Body of pancreas (tissue), 4 donors: Measurements from ENCODE around the gene OTOGL. TPM values are rescaled to one million over a fixed set of nuclear protein-coding genes. Genes with fewer than 3 reads are reported as not detected.

Source experiments
- ATAC-seq: fragments of 150-250 bp; one replicate; pipeline ENCODE4 v1.9.1; 2016
- DNase-seq, 4 donors: peaks; one replicate each; pipeline ENCODE4 v3.0.0-alpha.2; 2019
- H3K27ac ChIP-seq, 4 donors: fragments of 200-600 bp; sonication (generic); 1 replicate in 3 of 4; 2 replicates in 1 of 4; pipeline versions ENCODE4 v1.5.1 to v1.6.1; 2016 to 2019; ENCODE audit warnings: mild to moderate bottlenecking in 1 of 4, mixed read lengths in 1 of 4, moderate library complexity in 1 of 4
- H3K27me3 ChIP-seq, 2 donors: fragments of 200-600 bp; sonication (generic); one replicate each; pipeline ENCODE4 v1.6.0; 2016; ENCODE audit warnings: mild to moderate bottlenecking in 1 of 2
- H3K36me3 ChIP-seq, 2 donors: fragments of 200-600 bp; sonication (generic); replicated peaks in 1 of 2; 2 replicates each; pipeline ENCODE4 v1.5.1; 2016; ENCODE audit warnings: low read depth in 2 of 2; ENCODE audit not compliant: insufficient read depth in 1 of 2
- H3K4me1 ChIP-seq: fragments of 200-600 bp; sonication (generic); one replicate; pipeline ENCODE4 v1.6.0; 2016
- H3K4me3 ChIP-seq, 2 donors: fragments of 200-600 bp; sonication (generic); 1 replicate in 1 of 2; 2 replicates in 1 of 2; pipeline ENCODE4 v1.5.1; 2016 to 2019
- H3K9me3 ChIP-seq, 3 donors: fragments of 200-600 bp; sonication (generic); 1 replicate in 2 of 3; 2 replicates in 1 of 3; pipeline ENCODE4 v1.5.1; 2016
- POLR2A ChIP-seq, 3 donors: fragments of 450-650 bp; IDR thresholded peaks; one replicate each; pipeline ENCODE4 v1.6.1; 2016; ENCODE audit warnings: antibody characterized with exemption in 3 of 3, mild to moderate bottlenecking in 2 of 3
- WGBS, 2 donors: methylation state at CpG; one replicate each; pipeline ENCODE4 v1.1.5; 2017; 5-methylcytosine and 5-hydroxymethylcytosine counted together
- intact Hi-C: fragments of 100-400 bp; cut with DNase I; formaldehyde crosslinking; loops from one replicate; pipeline ENCODE4 v1.15.1; 2023
- total RNA-seq, 2 donors: library from RNA; depleted of rRNA; stranded (reverse); fragments of >200 nt; gene quantifications; one replicate each; pipeline ENCODE4 v1.1.0, GENCODE V29; 2016
- TF ChIP-seq, protein P1 (sequence below), 7 experiments: fragments of 450-650 bp in 4 of 7; fragments of 200-600 bp in 3 of 7; sonication (generic) in 3 of 7; IDR thresholded peaks; one replicate each; pipeline ENCODE4 v1.5.1; 2016 to 2019; ENCODE audit warnings: antibody characterized with exemption in 7 of 7

OTOGL gene
- total RNA-seq, 2 donors from 2014 or later = 0.26 to 0.33 TPM

DNA sequence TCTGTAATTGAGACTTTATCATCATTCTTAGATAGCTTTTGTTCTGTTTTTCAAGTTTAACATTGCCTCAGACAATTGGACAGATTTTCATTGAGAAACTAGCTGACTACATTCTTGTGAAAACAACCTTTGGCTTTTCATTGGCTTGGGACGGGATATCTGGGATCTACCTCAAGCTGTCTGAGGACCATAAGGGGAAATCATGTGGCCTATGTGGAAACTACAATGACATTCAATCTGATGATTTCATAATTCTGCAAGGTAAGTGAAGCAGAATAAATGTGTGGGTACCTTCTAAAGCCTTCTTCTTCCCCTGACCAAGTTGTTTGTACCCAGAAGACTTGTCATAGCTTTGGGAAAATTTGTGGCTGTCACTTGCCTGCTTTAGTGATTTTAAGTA, 133.5 kb downstream of the OTOGL start:
- 79 to 82% methylated on average over 1 of the region's 1 CpG for WGBS, 2 donors
- no peak for TF ChIP-seq POLR2A (IDR thresholded peaks at IDR 0.05)
- TF ChIP-seq, protein P1, sequence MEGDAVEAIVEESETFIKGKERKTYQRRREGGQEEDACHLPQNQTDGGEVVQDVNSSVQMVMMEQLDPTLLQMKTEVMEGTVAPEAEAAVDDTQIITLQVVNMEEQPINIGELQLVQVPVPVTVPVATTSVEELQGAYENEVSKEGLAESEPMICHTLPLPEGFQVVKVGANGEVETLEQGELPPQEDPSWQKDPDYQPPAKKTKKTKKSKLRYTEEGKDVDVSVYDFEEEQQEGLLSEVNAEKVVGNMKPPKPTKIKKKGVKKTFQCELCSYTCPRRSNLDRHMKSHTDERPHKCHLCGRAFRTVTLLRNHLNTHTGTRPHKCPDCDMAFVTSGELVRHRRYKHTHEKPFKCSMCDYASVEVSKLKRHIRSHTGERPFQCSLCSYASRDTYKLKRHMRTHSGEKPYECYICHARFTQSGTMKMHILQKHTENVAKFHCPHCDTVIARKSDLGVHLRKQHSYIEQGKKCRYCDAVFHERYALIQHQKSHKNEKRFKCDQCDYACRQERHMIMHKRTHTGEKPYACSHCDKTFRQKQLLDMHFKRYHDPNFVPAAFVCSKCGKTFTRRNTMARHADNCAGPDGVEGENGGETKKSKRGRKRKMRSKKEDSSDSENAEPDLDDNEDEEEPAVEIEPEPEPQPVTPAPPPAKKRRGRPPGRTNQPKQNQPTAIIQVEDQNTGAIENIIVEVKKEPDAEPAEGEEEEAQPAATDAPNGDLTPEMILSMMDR (IDR thresholded peaks at IDR 0.05) = no peak
- no peak for ATAC-seq

DNA sequence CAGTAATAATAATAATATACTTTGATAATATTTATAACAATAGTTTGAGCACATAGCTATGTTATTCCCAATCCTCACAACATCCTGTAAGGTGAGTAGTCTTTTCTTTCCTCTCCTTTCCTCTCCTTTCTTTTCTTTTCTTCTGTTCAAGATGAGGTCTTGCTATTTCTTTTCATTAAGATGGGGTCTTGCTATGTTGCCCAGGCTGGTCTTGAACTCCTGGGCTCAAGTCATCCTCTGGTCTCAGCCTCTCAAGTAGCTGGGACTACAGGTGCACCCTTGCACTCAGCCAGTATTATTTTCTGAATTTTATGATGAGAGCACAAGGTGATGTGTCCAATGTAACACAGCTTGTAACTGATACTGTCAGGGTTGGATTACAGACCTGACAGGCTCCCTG, 134.6 kb downstream of the OTOGL start:
- intact Hi-C loops = no loop called here
- Histone ChIP-seq H3K4me3 (no peak overlapping the region), H3K27me3 (no peaks in the 10 kb centered on the region)

More for the DNA sequence above, 133.5 kb downstream of the OTOGL start:
- Histone ChIP-seq H3K9me3 (no peaks in the 10 kb centered on the region), H3K36me3 (no peaks in the 10 kb centered on the region), H3K27ac (no peak overlapping the region), H3K27me3 (no peaks in the 10 kb centered on the region), H3K4me3 (no peak overlapping the region), H3K4me1 (no peaks in the 10 kb centered on the region)
- no peak for DNase-seq
- intact Hi-C loops = no loop called here

DNA sequence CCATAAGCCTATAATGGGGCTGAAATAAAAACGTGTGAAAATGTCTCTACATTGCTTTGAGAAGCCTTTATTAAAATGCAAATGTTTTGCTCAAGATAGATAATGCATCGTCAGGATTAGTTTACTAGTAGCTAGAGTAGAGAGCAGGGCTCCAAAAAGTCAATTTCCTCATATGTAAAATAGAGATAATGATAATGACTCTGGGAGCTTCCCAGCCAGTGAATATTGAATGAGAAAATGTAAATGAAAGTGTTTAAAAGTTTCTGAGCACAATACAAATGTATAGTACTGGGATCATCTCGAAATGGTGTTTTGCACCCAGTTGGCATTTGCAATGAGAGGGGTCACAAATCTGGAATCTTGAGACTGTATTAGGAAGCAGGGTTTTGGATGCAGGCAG, 135.3 kb downstream of the OTOGL start:
- 64 to 67% methylated on average over 3 of the region's 3 CpGs for WGBS, 2 donors
- Histone ChIP-seq H3K4me3 (no peak overlapping the region), H3K27ac (no peak overlapping the region), H3K27me3 (no peaks in the 10 kb centered on the region), H3K4me1 (no peaks in the 10 kb centered on the region), H3K36me3 (no peaks in the 10 kb centered on the region), H3K9me3 (no peaks in the 10 kb centered on the region)
- DNase-seq = no peak
- intact Hi-C loops = no loop called here
- no peak for ATAC-seq
- TF ChIP-seq, protein P1 (IDR thresholded peaks at IDR 0.05) = no peak
- no peak for TF ChIP-seq POLR2A (IDR thresholded peaks at IDR 0.05)

More for the DNA sequence above, 134.6 kb downstream of the OTOGL start:
- DNase-seq = no peak
- no peak for ATAC-seq
- Histone ChIP-seq H3K9me3 (no peaks in the 10 kb centered on the region), H3K4me1 (no peaks in the 10 kb centered on the region), H3K36me3 (no peaks in the 10 kb centered on the region), H3K27ac (no peak overlapping the region)
- TF ChIP-seq, protein P1 (IDR thresholded peaks at IDR 0.05) = no peak
- no peak for TF ChIP-seq POLR2A (IDR thresholded peaks at IDR 0.05)

DNA sequence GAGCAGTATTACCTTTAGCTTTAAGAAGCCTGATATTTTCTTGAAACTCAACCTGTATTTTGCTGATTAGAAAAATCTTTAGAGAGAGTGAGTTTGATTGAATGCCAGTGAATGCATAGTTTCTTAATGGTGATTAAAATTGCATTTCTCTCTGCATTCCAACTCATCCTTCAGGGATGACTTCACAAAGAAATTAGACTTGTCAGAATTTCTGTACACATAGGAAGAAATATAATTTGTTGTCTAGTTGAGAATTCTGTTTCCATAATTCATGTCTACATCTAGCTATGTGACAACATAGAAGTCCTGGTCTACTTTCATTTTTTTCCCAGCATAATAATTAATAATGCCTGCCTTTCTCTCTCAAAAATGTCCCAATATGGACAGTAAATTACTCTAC, 136.6 kb downstream of the OTOGL start:
- H3K27ac ChIP-seq = no peak overlapping the region
- no peaks in the 10 kb centered on the region for H3K9me3 ChIP-seq
- intact Hi-C loops = no loop called here
- no peaks in the 10 kb centered on the region for H3K36me3 ChIP-seq
- DNase-seq = no peak
- no peak for TF ChIP-seq POLR2A (IDR thresholded peaks at IDR 0.05)
- TF ChIP-seq, protein P1 (IDR thresholded peaks at IDR 0.05) = no peak
- H3K27me3 ChIP-seq = no peaks in the 10 kb centered on the region
- no peak for ATAC-seq
- no peak overlapping the region for H3K4me3 ChIP-seq
- no peaks in the 10 kb centered on the region for H3K4me1 ChIP-seq

DNA sequence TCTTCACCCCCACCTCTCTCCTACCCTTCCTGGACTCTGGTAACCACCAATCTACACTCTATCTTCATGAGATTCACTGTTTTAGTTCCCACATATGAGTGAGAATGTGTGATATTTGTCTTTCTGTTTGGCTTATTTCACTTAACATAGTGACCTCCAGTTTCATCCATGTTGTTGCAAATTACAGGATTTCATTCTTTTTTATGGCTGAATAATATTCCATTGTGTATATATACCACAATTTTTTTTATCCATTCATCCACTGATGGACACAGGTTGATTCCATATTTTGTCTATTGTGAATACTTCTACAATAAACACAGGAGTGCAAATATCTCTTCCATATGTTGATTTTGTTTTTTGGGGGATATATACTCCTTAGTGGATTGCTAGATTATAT, 140.5 kb downstream of the OTOGL start:
- no peaks in the 10 kb centered on the region for H3K36me3 ChIP-seq
- DNase-seq = no peak
- intact Hi-C loops = no loop called here
- H3K4me3 ChIP-seq = no peak overlapping the region
- ATAC-seq = no peak
- TF ChIP-seq, protein P1 (IDR thresholded peaks at IDR 0.05) = no peak
- TF ChIP-seq POLR2A (IDR thresholded peaks at IDR 0.05) = no peak
- no peaks in the 10 kb centered on the region for H3K4me1 ChIP-seq
- no peaks in the 10 kb centered on the region for H3K9me3 ChIP-seq
- H3K27me3 ChIP-seq = no peaks in the 10 kb centered on the region
- H3K27ac ChIP-seq = no peak overlapping the region
